ENCODE data around the gene SEL1L3.

Gene SEL1L3

GRCh38 chr4:25896776-25897539 is 34.2 kb upstream of the SEL1L3 start:
- H3K9ac ChIP-seq (ENCODE audit: low read length in 5 of 5), result no peak overlapping the region
- H3K27ac ChIP-seq (ENCODE audit: low read depth, low read length), result no peak overlapping the region
- H3K4me3 ChIP-seq (ENCODE audit: low read depth in 1 of 5, low read length in 5 of 5), result no peak overlapping the region
- no peaks in the 10 kb centered on the region for H3K4me1 ChIP-seq (ENCODE audit: control insufficient read depth in 5 of 5, insufficient read depth in 5 of 5, low read length in 5 of 5)
- H3K9me3 ChIP-seq (ENCODE audit: control insufficient read depth in 5 of 5, low read length in 5 of 5), result no peaks in the 10 kb centered on the region
- no peaks in the 10 kb centered on the region for H3K27me3 ChIP-seq (ENCODE audit: control insufficient read depth in 5 of 5, insufficient read depth in 4 of 5, low read length in 5 of 5)
- no peaks in the 10 kb centered on the region for H3K36me3 ChIP-seq (ENCODE audit: control insufficient read depth in 5 of 5, insufficient read depth in 5 of 5, low read length in 5 of 5)

- Histone ChIP-seq H3K27me3 (ENCODE audit: control insufficient read depth in 5 of 5, insufficient read depth in 4 of 5, low read length in 5 of 5) (no peaks in the 10 kb centered on the region), H3K27ac (ENCODE audit: low read depth, low read length) (no peak overlapping the region), H3K4me3 (ENCODE audit: low read depth in 1 of 5, low read length in 5 of 5) (no peak overlapping the region), H3K4me1 (ENCODE audit: control insufficient read depth in 5 of 5, insufficient read depth in 5 of 5, low read length in 5 of 5) (peaks cover 0 to 8% (median 0%) of the 10 kb centered on the region in 5 donors), H3K9ac (ENCODE audit: low read length in 5 of 5) (no peak overlapping the region), H3K9me3 (ENCODE audit: control insufficient read depth in 5 of 5, low read length in 5 of 5) (no peaks in the 10 kb centered on the region), H3K36me3 (ENCODE audit: control insufficient read depth in 5 of 5, insufficient read depth in 5 of 5, low read length in 5 of 5) (no peaks in the 10 kb centered on the region)
Observed at GRCh38 chr4:25892796-25893195, 30.0 kb upstream of the SEL1L3 start.

- H3K27ac ChIP-seq (ENCODE audit: low read depth, low read length), result no peak overlapping the region
- no peaks in the 10 kb centered on the region for H3K27me3 ChIP-seq (ENCODE audit: control insufficient read depth in 5 of 5, insufficient read depth in 4 of 5, low read length in 5 of 5)
- peaks cover 0 to 8% (median 0%) of the 10 kb centered on the region in 5 donors for H3K4me1 ChIP-seq (ENCODE audit: control insufficient read depth in 5 of 5, insufficient read depth in 5 of 5, low read length in 5 of 5)
- H3K36me3 ChIP-seq (ENCODE audit: control insufficient read depth in 5 of 5, insufficient read depth in 5 of 5, low read length in 5 of 5), result no peaks in the 10 kb centered on the region
- H3K9ac ChIP-seq (ENCODE audit: low read length in 5 of 5), result no peak overlapping the region
- H3K4me3 ChIP-seq (ENCODE audit: low read depth in 1 of 5, low read length in 5 of 5), result no peak overlapping the region
- no peaks in the 10 kb centered on the region for H3K9me3 ChIP-seq (ENCODE audit: control insufficient read depth in 5 of 5, low read length in 5 of 5)
Observed at GRCh38 chr4:25890571-25891485, 28.0 kb upstream of the SEL1L3 start.

- no peak overlapping the region for H3K9ac ChIP-seq (ENCODE audit: low read length in 5 of 5)
- H3K4me1 ChIP-seq (ENCODE audit: control insufficient read depth in 5 of 5, insufficient read depth in 5 of 5, low read length in 5 of 5), result peaks cover 0 to 8% (median 0%) of the 10 kb centered on the region in 5 donors
- no peaks in the 10 kb centered on the region for H3K27me3 ChIP-seq (ENCODE audit: control insufficient read depth in 5 of 5, insufficient read depth in 4 of 5, low read length in 5 of 5)
- H3K36me3 ChIP-seq (ENCODE audit: control insufficient read depth in 5 of 5, insufficient read depth in 5 of 5, low read length in 5 of 5), result no peaks in the 10 kb centered on the region
- H3K27ac ChIP-seq (ENCODE audit: low read depth, low read length), result no peak overlapping the region
- no peak overlapping the region for H3K4me3 ChIP-seq (ENCODE audit: low read depth in 1 of 5, low read length in 5 of 5)
- H3K9me3 ChIP-seq (ENCODE audit: control insufficient read depth in 5 of 5, low read length in 5 of 5), result no peaks in the 10 kb centered on the region
Observed at GRCh38 chr4:25889589-25890503, 27.1 kb upstream of the SEL1L3 start.

- Histone ChIP-seq H3K4me3 (ENCODE audit: low read depth in 1 of 5, low read length in 5 of 5) (no peak overlapping the region), H3K27me3 (ENCODE audit: control insufficient read depth in 5 of 5, insufficient read depth in 4 of 5, low read length in 5 of 5) (no peaks in the 10 kb centered on the region)
Observed at GRCh38 chr4:25888781-25889180, 26.0 kb upstream of the SEL1L3 start.

GRCh38 chr4:25884031-25884782 is 21.4 kb upstream of the SEL1L3 start:
- Histone ChIP-seq H3K27ac (ENCODE audit: low read depth, low read length) (no peak overlapping the region), H3K27me3 (ENCODE audit: control insufficient read depth in 5 of 5, insufficient read depth in 4 of 5, low read length in 5 of 5) (no peaks in the 10 kb centered on the region), H3K4me3 (ENCODE audit: low read depth in 1 of 5, low read length in 5 of 5) (no peak overlapping the region), H3K9me3 (ENCODE audit: control insufficient read depth in 5 of 5, low read length in 5 of 5) (no peaks in the 10 kb centered on the region), H3K9ac (ENCODE audit: low read length in 5 of 5) (no peak overlapping the region), H3K4me1 (ENCODE audit: control insufficient read depth in 5 of 5, insufficient read depth in 5 of 5, low read length in 5 of 5) (peaks cover 0 to 6% (median 0%) of the 10 kb centered on the region in 5 donors), H3K36me3 (ENCODE audit: control insufficient read depth in 5 of 5, insufficient read depth in 5 of 5, low read length in 5 of 5) (no peaks in the 10 kb centered on the region)

More at GRCh38 chr4:25888781-25889180, 26.0 kb upstream of the SEL1L3 start:
- H3K4me1 ChIP-seq (ENCODE audit: control insufficient read depth in 5 of 5, insufficient read depth in 5 of 5, low read length in 5 of 5), result peaks cover 0 to 8% (median 0%) of the 10 kb centered on the region in 5 donors
- H3K36me3 ChIP-seq (ENCODE audit: control insufficient read depth in 5 of 5, insufficient read depth in 5 of 5, low read length in 5 of 5), result no peaks in the 10 kb centered on the region
- H3K9me3 ChIP-seq (ENCODE audit: control insufficient read depth in 5 of 5, low read length in 5 of 5), result no peaks in the 10 kb centered on the region
- H3K27ac ChIP-seq (ENCODE audit: low read depth, low read length), result no peak overlapping the region
- H3K9ac ChIP-seq (ENCODE audit: low read length in 5 of 5), result no peak overlapping the region

GRCh38 chr4:25883565-25883964 is 20.8 kb upstream of the SEL1L3 start:
- Histone ChIP-seq H3K27ac (ENCODE audit: low read depth, low read length) (no peak overlapping the region), H3K9me3 (ENCODE audit: control insufficient read depth in 5 of 5, low read length in 5 of 5) (no peaks in the 10 kb centered on the region), H3K27me3 (ENCODE audit: control insufficient read depth in 5 of 5, insufficient read depth in 4 of 5, low read length in 5 of 5) (no peaks in the 10 kb centered on the region), H3K36me3 (ENCODE audit: control insufficient read depth in 5 of 5, insufficient read depth in 5 of 5, low read length in 5 of 5) (no peaks in the 10 kb centered on the region), H3K4me3 (ENCODE audit: low read depth in 1 of 5, low read length in 5 of 5) (no peak overlapping the region), H3K4me1 (ENCODE audit: control insufficient read depth in 5 of 5, insufficient read depth in 5 of 5, low read length in 5 of 5) (peaks cover 0 to 6% (median 0%) of the 10 kb centered on the region in 5 donors), H3K9ac (ENCODE audit: low read length in 5 of 5) (no peak overlapping the region)

- Histone ChIP-seq H3K36me3 (ENCODE audit: control insufficient read depth in 5 of 5, insufficient read depth in 5 of 5, low read length in 5 of 5) (no peaks in the 10 kb centered on the region), H3K27me3 (ENCODE audit: control insufficient read depth in 5 of 5, insufficient read depth in 4 of 5, low read length in 5 of 5) (no peaks in the 10 kb centered on the region), H3K27ac (ENCODE audit: low read depth, low read length) (no peak overlapping the region), H3K4me3 (ENCODE audit: low read depth in 1 of 5, low read length in 5 of 5) (no peak overlapping the region), H3K9me3 (ENCODE audit: control insufficient read depth in 5 of 5, low read length in 5 of 5) (no peaks in the 10 kb centered on the region), H3K9ac (ENCODE audit: low read length in 5 of 5) (no peak overlapping the region), H3K4me1 (ENCODE audit: control insufficient read depth in 5 of 5, insufficient read depth in 5 of 5, low read length in 5 of 5) (peaks cover 0 to 6% (median 0%) of the 10 kb centered on the region in 5 donors)
Observed at GRCh38 chr4:25882226-25882625, 19.4 kb upstream of the SEL1L3 start.

GRCh38 chr4:25881193-25881592 is 18.4 kb upstream of the SEL1L3 start:
- Histone ChIP-seq H3K9me3 (ENCODE audit: control insufficient read depth in 5 of 5, low read length in 5 of 5) (no peaks in the 10 kb centered on the region), H3K36me3 (ENCODE audit: control insufficient read depth in 5 of 5, insufficient read depth in 5 of 5, low read length in 5 of 5) (no peaks in the 10 kb centered on the region), H3K9ac (ENCODE audit: low read length in 5 of 5) (no peak overlapping the region), H3K4me1 (ENCODE audit: control insufficient read depth in 5 of 5, insufficient read depth in 5 of 5, low read length in 5 of 5) (peaks cover 0 to 6% (median 0%) of the 10 kb centered on the region in 5 donors), H3K27ac (ENCODE audit: low read depth, low read length) (no peak overlapping the region), H3K4me3 (ENCODE audit: low read depth in 1 of 5, low read length in 5 of 5) (no peak overlapping the region), H3K27me3 (ENCODE audit: control insufficient read depth in 5 of 5, insufficient read depth in 4 of 5, low read length in 5 of 5) (no peaks in the 10 kb centered on the region)
